PFSK-1 (cell line): ENCODE measurements around the gene KCNS1.

Experiments
- FOXP2 ChIP-seq: optimal IDR thresholded peaks from 2 replicates; pipeline ENCODE3; 2011; ENCODE audit warnings: borderline replicate concordance, control low read depth, inconsistent platforms; ENCODE audit not compliant: insufficient read depth; ENCODE audit errors: extremely low read length, extremely low read depth
- POLR2AphosphoS5 ChIP-seq: IDR thresholded peaks from 2 replicates; pipeline ENCODE4 v1.6.1; 2012; ENCODE audit warnings: low read depth, mild to moderate bottlenecking, control low read depth, low read length, moderate library complexity
- REST ChIP-seq, 2 experiments: IDR thresholded peaks; 2 replicates each; pipeline versions ENCODE4 v1.6.1 to v1.8.0; 2011 to 2012; ENCODE audit warnings: low read depth in 2 of 2, low read length in 2 of 2, control low read depth in 1 of 2, inconsistent platforms in 1 of 2, mild to moderate bottlenecking in 1 of 2, moderate library complexity in 1 of 2; ENCODE audit not compliant: insufficient read depth in 1 of 2
- SIN3A ChIP-seq: IDR thresholded peaks from 2 replicates; pipeline ENCODE4 v1.6.1; 2012; ENCODE audit warnings: mild to moderate bottlenecking, low read length, moderate library complexity, borderline replicate concordance; ENCODE audit not compliant: insufficient read depth
- TAF1 ChIP-seq: IDR thresholded peaks from 2 replicates; pipeline ENCODE4 v1.6.1; 2012; ENCODE audit warnings: low read length, control low read depth, borderline replicate concordance; ENCODE audit not compliant: insufficient read depth

KCNS1 gene

GRCh38 chr20:45117581-45117980 lies 16.7 kb upstream of the KCNS1 start:
- no peak for TF ChIP-seq TAF1
- TF ChIP-seq REST (IDR thresholded peaks at IDR 0.05; ENCODE audit: insufficient read depth in 1 of 2, low read depth in 2 of 2, low read length in 2 of 2) = no peak
- no peak for TF ChIP-seq SIN3A
- TF ChIP-seq POLR2AphosphoS5 = no peak
- TF ChIP-seq FOXP2 = no peak

- TF ChIP-seq REST (IDR thresholded peaks at IDR 0.05; ENCODE audit: insufficient read depth in 1 of 2, low read depth in 2 of 2, low read length in 2 of 2) (no peak), SIN3A (no peak), POLR2AphosphoS5 (no peak), FOXP2 (no peak), TAF1 (no peak)
Observed at GRCh38 chr20:45115829-45116228, 14.9 kb upstream of the KCNS1 start.

- TF ChIP-seq FOXP2 = no peak
- no peak for TF ChIP-seq REST (IDR thresholded peaks at IDR 0.05; ENCODE audit: insufficient read depth in 1 of 2, low read depth in 2 of 2, low read length in 2 of 2)
Observed at GRCh38 chr20:45115386-45115774, 14.5 kb upstream of the KCNS1 start.

- TF ChIP-seq SIN3A (no peak), FOXP2 (no peak), TAF1 (no peak), REST (IDR thresholded peaks at IDR 0.05; ENCODE audit: insufficient read depth in 1 of 2, low read depth in 2 of 2, low read length in 2 of 2) (no peak)
Observed at GRCh38 chr20:45114465-45115385, 13.8 kb upstream of the KCNS1 start, which contains the start of gene WFDC5. TSS of gene WFDC5 (minus strand) at chr20:45115174. CDS start at chr20:45115083, 91 bp downstream.
